Measurements from ENCODE around the gene TRANK1.
A peak's percentile ranks its signal among the peaks of the same experiment; 100 is the strongest.

TRANK1 gene

DNA sequence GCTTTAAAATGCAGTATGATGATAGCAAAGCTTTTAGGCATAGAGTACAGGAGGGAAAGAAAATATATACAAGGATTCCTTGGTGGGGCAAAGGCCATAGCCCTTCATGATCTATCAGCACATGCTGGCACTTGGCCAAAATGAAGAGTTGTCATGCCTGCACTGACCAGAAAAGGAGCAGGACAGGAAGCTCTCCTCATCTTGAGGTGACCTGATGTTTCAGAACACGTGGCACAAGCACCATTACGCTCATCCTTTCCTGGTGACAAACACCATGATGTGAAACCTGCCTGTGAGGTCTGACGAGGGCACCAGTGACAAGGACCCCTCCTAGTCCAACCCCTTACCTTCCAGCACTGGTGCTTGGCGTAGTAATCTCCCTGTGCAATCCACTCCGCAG lies 102.6 kb downstream of the TRANK1 start:
- no peak for DNase-seq

- no peak for DNase-seq
Measured at GRCh38 chr3:36840453-36840921, 104.4 kb downstream of the TRANK1 start.

DNA sequence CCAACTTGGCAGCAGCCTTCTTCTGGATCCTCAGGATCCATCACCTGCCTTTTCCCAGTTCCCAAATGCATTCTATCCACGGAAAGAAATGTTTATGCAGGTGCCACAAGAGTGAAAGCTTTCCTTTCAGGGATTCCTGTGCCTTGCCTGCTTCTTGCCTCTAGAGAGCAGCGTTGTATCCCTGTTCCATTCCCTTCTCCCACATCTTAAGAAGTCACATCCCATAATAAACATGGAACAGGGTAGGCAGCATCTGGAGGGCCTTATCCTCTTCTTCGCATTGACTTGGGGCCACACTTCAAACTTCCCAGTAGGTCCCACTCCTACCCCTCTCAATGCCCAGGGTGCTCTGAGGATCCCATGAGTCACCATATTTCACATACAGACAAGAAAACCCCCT lies 107.8 kb downstream of the TRANK1 start:
- peak; percentile 12 for DNase-seq

GRCh38 chr3:36833160-36833814 lies 111.6 kb downstream of the TRANK1 start:
- no peak for DNase-seq

- DNase-seq, result no peak
Measured at GRCh38 chr3:36832406-36832805, 112.4 kb downstream of the TRANK1 start.

DNA sequence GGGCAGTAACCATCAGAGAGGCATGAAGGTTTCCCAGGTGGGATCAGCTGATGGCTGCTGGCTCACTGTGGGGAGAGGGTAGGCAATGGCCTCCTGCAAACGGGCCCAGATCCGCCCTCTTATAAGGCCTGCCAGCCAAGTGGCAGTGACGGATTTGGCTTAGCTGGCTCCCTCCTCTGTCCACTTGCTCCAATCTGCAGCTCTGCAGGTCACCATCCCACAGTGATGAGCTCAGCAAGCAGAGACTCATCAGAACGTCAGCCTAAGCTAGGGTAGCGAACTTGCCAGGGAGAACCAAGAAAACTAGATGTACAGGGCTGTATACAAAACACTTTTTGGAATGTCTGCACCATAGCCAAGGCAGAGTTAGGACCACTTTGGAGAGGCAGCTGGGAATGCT lies 117.7 kb downstream of the TRANK1 start:
- no peak for DNase-seq

DNA sequence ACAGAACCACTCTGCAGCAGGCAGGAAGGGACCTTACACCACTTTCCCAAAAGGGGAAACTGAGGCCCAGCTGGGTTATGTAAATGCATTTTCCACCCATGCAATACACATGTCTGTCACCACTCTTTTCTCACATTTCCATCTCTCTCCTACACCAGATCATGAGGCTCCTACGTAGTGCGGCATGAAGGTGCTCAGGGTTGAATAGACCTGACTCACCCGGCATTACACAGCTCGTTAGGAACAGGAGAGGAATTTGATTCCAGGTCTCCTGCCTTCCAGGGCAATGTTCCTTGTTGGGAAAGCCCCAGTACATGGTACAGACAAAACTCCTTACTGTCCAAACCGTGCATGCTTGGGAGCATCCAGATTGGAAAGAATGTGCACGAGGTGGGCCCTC lies 118.6 kb downstream of the TRANK1 start:
- no peak for DNase-seq

GRCh38 chr3:36824443-36824842 lies 120.4 kb downstream of the TRANK1 start:
- no peak for DNase-seq

- DNase-seq, result no peak
Measured at GRCh38 chr3:36823806-36824205, 121.0 kb downstream of the TRANK1 start.

GRCh38 chr3:36820083-36820482 lies 124.8 kb downstream of the TRANK1 start:
- DNase-seq, result no peak

GRCh38 chr3:36817806-36818533 lies 126.9 kb downstream of the TRANK1 start:
- DNase-seq, result no peak

GRCh38 chr3:36815375-36815774 lies 129.5 kb downstream of the TRANK1 start:
- no peak for DNase-seq

DNA sequence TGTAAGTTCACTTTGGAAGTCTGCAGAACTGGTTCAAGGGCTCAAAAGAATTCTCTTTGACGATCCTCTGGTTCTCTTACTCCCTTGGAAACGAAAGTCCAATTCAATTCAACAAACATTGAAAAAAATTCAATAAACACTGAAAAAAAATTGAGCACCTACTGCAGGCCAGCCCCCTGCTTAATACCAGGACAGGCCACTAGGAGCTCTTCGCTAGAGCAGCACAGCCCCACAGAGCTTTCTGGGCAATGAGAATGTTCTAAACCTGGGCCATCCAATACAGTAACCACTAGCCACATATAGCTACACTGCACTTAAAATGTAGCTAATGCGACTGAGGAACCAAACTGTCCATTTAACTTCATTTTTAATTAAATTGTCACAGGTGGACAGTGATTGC lies 130.1 kb downstream of the TRANK1 start:
- DNase-seq, result no peak

DNA sequence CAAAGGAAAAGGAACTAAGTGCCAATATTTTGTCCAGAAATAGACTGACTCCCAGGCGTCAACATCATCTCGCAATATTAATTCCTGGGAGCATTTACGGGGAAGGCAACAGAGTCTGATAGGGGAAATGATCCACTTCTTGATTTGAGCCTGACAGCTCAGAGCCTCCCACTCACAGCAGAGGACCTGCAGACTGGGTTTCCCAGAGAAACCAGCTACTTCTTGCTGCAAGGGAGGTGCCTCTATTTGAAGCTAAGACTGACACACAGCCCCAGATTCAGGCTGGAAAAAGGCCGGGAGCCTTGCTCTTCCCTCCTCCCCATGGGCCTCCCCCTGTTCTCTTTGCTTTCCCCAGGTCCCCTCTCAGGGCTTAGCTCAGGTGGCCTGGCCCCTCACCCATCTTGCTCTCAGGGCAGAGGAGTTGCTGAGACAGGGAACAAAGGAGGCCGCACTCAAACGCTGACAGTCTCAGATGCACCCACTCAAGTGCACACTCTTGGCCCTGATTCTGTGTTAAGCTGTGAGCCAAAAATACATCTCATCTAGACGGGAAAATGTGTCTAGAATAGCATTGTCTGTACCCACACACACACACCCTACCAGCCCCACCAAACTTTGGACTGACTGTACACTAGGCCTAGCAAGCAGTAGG lies 130.7 kb downstream of the TRANK1 start:
- no peak for DNase-seq

DNA sequence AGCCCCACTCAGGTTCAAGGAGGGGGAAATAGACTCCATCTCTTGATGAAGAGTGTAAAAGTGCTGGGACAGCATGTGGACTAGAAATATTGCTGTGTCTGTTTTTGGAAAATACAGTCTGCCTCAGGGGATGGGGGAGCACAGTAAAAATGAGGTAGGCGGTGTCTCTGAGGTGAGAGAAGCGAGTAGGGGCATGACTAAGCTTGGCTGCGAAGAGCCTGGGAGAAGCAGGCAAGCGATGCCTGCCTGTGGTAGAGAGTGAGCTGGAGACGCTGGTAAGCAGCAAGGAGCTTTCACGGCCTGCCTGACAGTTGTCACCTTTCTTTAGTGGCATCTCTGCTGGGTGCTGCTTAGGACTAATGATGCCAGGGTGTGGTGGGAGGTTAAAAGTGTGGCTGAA lies 131.5 kb downstream of the TRANK1 start:
- DNase-seq, result no peak

- DNase-seq, result no peak
Measured at GRCh38 chr3:36812240-36812639, 132.6 kb downstream of the TRANK1 start.

DNA sequence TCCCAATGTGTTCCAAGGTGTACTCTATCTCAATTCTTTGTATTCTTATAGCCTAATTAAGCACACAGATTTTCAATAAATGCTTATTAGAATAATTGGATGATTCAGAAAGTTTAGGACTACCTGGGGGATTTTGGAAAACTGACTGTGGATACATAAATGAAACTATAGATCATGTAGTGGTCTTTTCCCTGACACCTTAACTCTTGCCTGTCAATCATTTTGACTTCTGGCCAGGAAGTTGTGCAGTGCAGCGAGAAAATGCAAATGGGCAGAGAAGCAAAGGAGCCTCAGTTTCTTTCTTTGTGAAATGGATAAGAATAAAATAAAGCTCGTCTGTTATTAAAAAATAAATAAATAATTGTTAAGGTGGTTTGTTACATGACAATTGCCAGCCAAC lies 133.1 kb downstream of the TRANK1 start:
- DNase-seq, result no peak

GRCh38 chr3:36804295-36805055 lies 140.4 kb downstream of the TRANK1 start:
- no peak for DNase-seq

GRCh38 chr3:36803091-36803791 lies 141.6 kb downstream of the TRANK1 start:
- DNase-seq, result no peak

GRCh38 chr3:36800533-36801116 lies 144.2 kb downstream of the TRANK1 start:
- no peak for DNase-seq

DNA sequence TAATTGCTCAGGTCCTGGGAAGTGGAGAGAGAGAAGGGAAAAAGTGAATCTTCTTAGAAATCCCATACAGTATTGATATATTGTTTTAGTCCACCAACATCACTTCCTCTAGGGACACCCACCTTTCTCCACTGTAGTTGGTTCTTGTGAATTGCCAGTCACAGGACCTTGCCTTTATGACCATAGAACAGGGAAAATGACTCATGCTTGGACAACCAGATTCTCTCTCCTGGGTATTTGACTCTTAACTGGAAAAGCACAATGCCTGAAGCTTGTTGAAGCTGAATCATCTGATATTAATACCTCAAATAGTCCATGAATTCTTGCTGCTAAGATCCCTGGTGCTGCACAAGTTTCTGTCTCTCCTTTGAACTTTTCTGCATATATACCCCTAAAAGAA lies 148.0 kb downstream of the TRANK1 start:
- no peak for DNase-seq

DNA sequence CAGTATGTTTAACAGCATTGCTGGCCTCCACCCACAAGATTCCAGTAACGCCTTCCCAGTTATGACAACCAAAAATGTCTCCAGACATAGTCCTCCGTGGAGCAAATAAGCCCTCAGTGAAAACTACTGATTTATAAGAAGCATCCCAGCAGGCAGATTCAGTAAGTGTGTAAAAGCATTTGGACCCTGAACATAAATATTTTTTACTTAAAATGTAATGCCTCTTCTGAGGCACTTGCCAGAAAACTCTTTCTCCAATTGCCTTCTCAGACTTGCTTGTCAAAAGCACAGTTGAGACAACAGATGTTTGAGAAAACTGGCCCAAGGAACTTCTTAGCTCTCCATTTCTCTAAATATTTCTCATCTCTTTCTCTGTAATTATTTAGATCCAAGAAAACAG lies 148.7 kb downstream of the TRANK1 start:
- no peak for DNase-seq

Measured in hematopoietic multipotent progenitor cell treated with erythropoietin and hydrocortisone succinate and interleukin-3 and kit ligand, for 8 days (in vitro differentiated cells).